H4 (cell line): ENCODE measurements around the gene ADAMTS12. TPM values are rescaled to one million over a fixed set of nuclear protein-coding genes. Genes with fewer than 3 reads are reported as not detected.
"Not testable (repeated sequence)": the region's sequence is repeated elsewhere in the genome, so short reads cannot be mapped to it uniquely, and the experiment has no call there.

ENCODE experiments used
- DNase-seq: peaks from one replicate; pipeline ENCODE4 v3.0.0-alpha.2; 2015; ENCODE audit warnings: low spot score
- total RNA-seq: library from RNA; depleted of rRNA; stranded (reverse); fragments of >200 nt; shearing (Covaris generic); gene quantifications from 2 replicates; pipeline ENCODE4 v1.2.3, GENCODE V29; 2014

ADAMTS12 gene
- total RNA-seq, 1 experiment from 2014 or later = 11.6 TPM

DNA sequence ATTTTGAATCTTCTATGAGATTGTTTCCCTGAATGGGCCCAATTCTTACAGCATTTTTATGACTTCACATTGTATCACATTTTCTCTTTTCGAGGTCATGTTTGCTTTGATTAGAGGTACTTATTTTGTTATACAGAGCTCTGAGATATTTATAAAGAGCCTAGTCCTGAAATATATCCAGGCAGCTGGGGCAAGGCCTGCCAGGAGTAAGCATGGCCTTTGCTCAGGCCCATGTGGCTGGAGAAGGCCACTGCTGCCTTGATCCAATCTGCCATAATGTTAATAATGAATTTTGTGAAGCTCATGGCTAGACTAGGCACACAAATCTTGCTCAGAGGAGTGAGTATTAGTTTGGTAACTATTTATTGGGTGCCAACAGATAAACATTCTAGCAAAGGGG is 355.0 kb downstream of the ADAMTS12 start:
- no peak for DNase-seq

DNA sequence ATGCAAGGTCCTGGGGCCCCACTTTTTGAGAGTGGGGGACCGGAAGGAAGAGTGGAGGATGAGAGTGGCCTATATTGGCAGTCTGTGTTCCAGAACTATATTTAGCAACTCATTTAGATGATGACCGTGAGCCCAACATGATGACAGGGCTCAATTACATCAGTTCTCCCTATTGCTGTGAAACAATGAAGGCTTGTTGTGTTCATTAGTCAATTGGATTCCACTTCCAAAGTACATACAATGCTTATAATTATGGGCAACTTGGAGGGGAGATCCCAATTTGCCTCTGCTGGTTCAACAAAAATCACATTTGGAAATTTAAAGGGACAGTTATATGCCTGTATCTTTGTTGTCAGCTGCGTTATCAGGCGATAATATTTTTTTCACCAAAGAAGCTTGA is 360.0 kb downstream of the ADAMTS12 start:
- DNase-seq = no peak

DNA sequence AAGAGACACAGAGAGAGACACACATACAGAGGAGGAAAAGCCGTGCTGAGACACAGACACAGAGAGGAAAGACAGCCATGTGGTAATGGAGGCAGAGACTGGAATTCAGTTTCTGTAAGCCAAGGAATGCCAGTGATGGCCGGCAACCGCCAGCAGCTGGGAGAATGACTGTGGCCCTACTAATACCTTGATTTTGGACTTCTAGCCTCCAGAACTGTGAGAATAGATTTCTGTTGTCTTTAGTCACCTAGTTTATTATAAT is 360.8 kb downstream of the ADAMTS12 start:
- no peak for DNase-seq

DNA sequence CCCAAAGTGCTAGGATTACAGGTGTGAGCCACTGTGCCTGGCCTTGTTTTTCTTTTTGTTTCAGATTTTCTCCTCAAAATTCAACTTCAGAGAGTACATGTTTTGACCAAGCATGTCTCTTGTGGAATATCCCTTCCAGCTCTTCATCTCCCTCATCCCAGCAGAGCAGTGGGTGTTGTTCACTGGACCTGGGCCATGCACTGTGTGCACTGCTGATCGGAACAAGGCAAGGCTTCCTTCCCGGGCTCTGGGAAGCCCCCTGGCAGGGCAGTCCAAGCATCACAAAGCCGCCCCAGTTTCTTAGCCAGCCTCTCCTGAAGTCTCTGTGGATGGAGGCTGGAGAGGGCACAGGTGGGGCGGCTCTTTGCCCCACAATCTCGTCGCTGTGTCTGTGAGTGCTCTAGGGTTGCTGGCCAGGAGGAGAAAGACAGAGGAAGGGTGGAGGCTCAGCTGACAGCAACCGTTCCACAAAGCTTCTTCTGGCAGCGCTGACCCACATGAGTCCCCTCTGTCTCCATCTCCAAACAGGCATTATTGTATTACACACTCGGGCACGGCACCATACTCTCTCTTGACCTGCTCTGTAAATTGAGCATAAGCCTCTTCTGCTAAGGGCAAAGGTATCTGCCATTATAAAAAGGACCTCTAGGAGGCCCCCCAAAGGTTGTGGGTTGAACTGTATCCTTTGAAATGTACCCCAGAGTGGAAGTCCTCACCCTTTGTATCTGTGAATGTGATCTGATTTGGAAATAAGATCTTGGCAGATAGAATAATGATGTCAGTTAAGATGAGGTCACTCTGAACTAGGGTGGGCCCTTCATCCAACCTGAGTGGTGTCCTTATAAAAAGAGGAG is 361.4 kb downstream of the ADAMTS12 start:
- no peak for DNase-seq

DNA sequence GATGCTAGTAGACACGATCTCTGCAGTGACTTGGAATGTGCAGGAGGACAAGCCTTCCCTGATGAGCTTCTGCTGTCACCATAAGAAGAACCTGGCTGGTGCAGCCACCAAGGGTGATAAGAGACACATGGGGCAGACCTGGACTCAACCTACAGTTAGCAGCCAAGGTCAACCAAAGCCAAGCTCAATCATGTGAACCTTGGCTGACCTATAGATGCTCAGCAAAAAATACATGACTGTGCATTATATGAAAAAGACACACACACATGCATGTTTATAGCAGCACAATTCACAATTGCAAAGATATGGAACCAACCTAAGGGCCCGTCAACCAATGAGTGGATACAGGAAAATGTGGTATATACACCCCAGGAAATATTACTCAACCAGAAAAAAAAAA is 364.1 kb downstream of the ADAMTS12 start:
- no peak for DNase-seq

DNA sequence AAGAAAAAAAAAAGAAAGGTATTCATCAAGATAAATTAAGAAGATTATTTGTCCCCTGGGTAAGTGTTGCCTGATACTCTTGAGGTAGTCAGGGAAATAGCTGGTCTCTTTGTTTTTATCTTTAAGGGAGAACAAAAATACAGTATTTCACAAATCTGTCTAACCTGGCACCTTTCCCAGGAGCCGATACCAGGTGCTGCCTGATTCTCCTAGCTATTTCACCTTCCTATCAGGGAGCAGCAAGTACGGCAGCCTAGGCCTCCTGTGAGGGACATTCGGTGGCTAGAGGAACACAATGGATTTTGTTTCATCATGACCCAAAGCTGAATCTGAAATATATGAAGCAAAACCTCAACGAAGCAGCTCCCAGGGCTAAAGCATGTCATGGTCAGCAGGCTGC is 365.0 kb downstream of the ADAMTS12 start:
- no peak for DNase-seq

DNA sequence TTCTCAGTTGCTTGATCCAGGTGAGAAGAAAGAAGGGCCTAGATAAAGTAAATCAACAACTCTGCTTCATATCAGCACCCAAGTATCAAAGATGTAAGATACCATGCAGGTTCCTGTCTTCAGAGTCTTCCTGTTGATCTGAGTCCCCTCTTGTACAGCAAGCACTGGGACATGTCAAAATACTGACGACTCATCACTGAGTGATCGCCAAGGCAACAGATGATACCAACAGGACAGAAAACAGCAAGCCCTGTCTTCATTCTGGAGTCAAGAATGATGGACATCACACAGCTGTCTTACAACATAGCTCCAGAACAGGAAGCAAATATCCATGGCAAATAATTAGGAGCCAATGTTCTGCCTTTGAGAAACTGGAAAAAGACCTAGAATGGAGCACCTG is 367.3 kb downstream of the ADAMTS12 start:
- no peak for DNase-seq

DNA sequence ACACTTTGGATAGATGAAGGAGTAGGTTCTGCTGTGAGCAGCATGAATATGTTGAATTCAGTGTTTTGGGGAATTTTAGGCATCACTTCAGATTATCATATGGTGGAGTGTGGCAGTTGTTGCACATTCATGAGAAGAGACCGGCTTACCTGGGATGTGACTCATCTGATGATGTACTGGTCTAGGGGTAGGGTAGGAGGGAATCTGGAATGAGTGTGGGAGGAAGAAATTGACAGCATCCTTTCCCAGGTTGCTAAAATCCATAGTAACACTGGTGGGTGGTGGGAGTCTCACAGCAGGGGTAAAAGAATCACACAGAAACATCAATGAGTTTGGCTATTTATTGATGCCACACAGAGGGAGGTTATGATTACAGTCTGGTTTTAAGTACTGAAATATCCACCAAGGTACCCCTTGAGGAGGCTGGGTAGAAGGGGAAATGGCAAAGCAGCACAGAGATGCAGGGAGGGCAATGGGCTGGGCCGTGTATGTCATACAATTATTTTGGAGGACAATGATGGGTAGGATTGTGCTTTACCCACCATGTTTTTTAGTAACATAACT is 368.5 kb downstream of the ADAMTS12 start:
- DNase-seq = no peak

DNA sequence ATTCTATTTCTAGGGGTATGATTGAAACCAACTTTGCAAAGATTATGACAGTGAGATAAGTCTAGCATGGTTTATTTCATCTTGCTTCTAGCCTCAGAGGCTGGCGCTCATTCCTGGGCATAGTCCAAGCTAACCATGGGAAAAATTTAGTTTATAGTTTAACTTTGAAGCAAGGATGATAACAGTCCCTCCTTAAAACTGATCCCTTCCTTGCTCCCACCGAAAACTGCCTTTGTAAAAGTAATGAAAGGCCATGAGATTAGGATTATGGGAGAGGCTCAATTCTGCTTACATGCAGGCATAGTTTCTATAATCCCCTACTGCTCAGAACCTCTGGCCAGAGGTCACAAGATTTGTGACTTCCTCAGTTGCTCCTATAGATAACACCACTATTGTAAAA is 375.4 kb downstream of the ADAMTS12 start:
- no peak for DNase-seq

DNA sequence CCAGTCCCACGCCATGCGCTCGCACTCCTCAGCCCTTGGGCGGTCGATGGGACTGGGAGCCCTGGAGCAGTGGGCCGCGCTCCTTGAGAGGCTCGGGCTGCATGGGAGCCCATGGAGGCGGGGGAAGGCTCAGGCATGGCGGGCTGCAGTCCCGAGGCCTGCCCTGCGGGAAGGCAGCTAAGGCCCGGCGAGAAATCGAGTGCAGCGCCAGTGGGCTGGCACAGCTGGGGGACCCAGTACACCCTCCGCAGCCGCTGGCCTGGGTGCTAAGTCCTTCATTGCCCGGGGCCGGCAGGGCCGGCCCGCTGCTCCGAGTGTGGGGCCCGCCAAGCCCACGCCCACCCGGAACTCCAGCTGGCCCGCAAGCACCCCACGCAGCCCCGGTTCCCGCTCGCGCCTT is 376.4 kb downstream of the ADAMTS12 start:
- not testable (repeated sequence) for DNase-seq

DNA sequence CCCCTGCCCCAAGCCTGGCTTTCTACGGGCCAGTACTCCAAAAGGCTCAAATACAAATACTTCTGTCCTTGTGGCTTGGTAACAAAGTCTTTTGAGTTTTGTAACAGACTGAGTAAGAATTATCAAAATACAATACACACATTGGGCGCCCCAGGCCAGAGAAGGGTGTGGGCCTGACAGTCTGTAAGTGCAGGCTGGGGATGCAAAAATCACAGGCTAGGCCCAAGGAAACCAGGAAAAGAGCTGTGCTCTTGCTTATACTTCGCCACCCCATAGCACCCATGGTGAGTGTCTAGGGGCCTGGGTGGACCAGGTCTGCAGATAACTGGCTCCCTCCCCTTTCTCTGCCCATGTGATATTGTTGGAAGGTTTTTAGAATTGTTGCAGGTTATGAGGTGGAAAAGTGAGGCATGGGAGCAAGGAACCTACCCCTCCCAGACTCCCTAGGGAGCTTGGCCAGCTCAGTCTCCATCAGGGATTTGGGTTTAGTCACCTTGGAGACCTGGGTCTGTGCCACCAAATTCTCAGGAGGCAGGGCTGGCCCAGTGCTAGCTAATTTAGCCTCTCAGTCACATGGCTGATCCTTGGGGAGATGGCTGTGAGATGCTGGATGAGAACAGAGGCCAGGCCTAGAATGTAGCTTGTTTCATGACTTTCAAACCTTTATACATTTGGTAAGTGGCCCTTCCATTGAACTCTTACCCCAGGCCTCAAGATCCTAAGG is 378.2 kb downstream of the ADAMTS12 start:
- no peak for DNase-seq

DNA sequence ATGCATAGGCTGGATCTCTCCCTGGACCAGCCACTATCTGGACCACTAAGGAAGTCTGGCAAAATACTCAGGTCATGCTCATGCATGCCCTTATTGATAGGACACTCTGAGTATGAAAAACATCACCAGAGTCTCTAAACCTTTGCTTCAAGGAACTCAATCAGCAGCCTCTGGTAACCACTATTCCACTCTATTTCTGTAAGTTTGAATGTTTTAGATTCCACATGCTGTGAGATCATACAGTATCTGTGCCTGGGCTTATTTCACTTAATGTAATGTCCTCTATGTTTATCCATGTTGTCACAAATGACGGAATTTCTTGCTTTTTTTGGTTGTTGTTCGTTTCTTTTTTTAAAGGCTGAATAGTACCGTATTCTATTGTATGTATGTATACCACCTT is 382.8 kb downstream of the ADAMTS12 start:
- DNase-seq = no peak

DNA sequence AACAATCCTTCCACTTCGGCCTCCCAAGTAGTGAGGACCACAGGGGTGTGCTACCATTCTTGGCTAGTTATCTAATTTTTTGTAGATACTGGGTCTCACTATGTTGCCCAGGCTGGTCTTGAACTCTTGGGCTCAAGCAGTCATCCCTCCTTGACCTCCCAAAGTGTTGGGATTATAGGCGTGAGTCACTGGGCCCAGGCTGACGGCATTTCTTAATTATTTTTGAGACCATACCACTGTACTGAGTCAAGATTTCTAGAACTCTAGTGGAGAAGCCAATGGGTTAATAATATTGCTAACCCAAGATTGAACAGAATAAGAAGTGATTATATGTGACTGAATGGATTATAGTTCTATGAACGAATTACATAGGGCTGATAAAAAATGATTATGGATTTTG is 384.4 kb downstream of the ADAMTS12 start:
- DNase-seq = no peak

DNA sequence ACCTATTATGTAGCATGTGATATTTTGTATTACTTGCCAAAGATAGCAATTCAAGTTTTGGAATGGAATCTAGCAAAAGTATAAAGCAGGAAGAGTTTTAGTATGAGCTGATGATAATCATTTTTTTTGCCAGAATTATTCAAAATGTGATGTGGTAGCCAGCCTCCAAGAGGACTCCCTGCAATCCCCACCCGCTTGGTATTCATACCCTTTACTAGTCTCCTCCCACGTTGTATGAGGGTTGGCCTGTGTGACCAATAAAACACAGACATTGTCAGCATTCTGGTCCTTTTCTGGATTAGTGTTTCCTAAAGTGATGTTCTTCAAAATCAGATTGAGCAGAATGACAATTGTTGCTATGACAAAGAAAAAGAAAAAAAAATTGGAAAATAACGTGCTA is 387.2 kb downstream of the ADAMTS12 start:
- no peak for DNase-seq

DNA sequence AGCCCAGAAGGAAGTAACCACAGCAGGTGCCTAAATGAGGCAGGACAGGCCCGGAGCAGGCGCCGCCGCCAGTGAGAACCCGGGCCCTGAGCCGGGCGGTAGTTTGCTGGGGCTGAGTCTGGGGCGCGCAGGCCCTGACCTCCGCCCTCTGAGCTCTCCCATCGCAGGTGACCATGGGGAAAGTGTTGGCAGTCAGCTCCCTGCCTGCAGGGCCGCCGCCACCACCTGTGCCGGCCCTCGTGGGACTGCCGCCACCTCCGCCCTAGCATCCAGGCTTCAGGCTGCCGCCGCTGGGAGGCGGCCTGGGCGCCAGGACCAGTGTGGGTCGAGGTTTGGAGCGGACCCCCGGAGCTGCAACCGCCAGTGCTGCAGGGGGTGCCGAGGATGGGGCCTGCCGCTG is 389.9 kb downstream of the ADAMTS12 start:
- no peak for DNase-seq

DNA sequence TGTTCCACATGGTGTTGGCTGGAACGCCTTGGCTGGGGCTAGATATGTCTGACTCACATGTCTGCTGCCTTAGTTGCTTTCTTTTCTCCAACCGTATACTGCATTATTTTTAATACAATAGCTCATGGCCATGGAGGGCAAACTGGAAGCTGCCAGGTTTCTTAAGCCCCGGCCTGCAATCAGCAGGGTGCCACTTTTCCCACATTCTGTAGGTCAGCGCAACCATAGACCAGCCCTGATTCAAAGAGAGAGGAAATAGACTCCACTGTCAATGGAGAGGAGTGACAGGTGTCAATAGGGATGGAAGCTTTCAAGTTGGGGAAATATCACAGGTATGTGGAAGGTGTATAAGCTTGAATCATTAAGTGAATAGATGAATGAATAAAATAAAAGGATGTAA is 390.5 kb downstream of the ADAMTS12 start:
- no peak for DNase-seq

DNA sequence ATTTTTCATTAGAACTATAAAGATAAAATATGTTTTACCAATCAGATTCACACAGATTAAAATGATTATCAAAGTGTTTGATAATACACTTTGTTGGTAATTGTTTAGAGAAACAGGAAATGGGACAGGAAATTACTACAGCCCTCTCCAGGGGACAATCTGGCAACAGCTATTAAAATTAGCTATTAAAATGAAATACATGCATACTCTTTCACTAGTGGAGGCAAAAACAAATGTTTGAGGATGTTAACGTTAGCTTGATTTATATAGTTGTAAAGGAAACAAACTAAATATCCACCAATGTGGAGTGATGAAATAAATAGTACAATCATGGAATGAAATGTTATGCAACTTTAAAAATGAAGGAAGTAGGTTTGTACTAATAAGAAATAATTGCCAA is 397.3 kb downstream of the ADAMTS12 start:
- no peak for DNase-seq

DNA sequence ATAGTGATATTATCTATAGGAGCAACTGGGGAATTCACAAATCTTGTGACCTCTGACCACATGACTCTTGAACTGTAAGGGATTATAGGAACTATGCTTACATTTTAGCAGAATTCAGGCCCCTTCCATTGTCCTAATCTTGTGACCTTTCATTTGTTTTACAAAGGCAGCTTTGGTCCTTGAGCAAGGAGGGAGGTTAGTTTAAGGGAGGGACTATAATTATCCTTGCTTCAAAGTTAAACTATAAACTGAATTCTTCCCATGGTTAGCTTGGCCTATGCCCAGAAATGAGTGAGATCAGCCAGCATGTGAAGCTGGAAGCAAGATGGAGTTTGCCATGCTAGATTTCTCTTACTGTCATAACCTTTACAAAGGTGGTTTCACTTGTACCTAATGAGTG is 399.8 kb downstream of the ADAMTS12 start:
- no peak for DNase-seq

DNA sequence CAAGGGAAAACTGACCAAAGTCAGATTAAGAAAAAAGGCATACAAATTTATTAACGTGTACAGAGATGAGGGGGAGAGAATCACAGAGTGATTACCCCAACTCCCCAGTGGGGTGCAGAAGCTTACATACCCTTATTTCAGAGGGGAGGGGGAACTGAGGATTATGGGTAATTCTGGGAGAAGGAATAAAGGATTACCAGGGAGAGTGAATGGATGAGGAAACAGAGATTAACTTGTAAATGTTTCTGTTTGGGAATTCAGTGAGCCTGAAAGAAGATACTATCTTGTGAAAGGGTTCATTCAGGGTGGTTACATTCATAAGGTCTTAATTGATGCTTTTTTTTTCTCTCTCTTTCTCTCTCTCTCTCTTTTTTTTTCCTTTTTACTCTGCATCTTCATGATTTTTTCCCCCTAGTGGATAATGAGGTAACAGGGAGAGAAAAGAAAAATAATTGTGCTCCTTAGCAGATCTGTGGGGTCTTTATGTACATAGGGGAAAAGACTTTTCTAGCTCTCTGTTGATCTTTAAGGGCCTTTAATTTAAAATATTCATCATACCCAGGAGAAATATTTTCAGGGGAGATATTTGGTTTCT is 401.6 kb downstream of the ADAMTS12 start:
- no peak for DNase-seq

DNA sequence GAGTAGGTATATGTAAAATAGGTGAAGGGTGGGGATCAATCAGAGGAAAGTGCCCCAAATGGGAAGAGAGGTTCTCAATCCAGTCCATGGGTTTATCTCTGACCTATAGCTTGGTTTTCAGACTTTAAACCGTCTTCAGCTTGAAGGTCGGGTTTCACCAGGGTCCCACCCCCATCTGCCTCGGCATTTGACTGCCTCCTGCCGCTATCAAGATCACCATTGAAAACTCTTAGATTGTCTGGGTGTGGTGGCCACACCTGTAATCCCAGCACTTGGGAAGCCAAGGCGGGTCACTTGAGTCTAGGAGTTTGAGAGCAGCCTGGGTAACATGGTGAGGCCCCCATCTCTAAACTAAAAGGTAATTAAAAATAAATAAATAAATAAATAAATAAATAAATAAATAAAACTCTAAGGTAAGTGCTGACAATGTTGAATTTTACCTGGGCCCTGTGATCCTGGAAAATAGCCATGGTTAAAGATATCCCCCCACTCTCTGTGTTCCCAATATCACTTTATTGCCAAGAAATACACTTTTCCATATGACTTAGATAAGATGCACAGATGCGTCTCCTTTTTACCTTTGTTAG is 402.2 kb downstream of the ADAMTS12 start:
- no peak for DNase-seq

DNA sequence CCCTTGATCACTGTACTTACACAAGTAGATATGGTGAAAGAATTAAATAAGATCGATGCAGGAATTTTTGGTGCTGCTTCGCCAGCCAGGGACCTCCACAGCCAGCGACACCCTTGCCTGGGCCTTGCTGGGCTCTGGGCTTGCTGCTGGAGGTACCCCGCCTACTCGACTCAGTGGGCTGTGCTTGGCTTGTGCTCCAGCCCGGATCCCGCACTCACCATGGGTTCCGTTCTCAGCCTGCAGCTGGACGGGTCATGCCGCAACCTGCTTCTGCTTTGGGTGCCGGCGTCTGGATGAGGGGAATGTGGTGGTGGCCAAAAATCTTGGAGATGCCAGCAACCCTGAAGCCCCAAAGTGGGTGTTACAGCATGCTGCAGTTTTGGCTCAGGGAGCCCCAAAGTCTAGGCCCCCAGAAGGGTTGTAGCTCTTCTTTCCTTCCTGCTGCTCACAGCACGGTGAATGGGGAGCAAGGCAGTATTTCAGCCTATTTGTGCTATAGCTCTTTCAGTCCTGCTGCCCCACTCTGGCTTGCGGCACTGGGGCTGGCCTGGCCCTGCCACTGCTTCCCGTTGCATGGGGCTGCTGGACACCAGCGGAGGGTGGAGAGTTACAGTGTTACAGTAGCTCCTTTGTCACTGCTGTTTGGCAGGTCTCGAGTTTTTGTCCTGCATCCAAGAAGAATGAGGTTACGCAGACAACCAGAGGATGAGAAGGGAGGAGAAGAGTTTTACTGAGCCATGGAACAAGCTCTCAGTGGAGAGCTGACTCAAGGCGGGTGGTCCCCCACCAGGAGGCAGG is 403.0 kb downstream of the ADAMTS12 start:
- DNase-seq = no peak

DNA sequence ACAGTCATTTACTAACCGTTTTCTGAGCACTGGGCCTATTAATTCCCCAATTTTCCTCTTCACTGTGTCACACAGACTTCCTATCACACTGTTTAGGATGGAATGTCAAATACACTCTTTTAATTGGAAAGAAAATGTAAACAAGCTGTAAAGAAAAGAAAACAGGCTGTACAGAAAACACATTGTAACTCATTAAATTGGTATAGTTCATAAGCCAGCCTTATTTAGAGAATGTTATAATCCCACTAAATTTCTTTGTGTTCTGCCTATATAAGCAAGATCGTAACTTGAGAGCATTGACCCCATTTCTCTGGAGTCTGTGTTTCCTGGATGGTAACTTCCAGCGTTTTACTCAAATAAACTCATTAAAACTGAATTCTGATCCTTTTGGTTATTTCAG is 404.6 kb downstream of the ADAMTS12 start:
- DNase-seq = no peak
